HG03378 (cell line): ENCODE measurements around the gene CT55.
"Not testable (repeated sequence)": the region's sequence is repeated elsewhere in the genome, so short reads cannot be mapped to it uniquely, and the experiment has no call there.

ENCODE experiments used
- ATAC-seq: cut with Tn5 transposase; IDR thresholded peaks from one replicate; pipeline ENCODE4 v1.9.1; 2021; ENCODE audit warnings: mild to moderate bottlenecking, moderate library complexity; ENCODE audit not compliant: unreplicated experiment

Gene CT55

DNA sequence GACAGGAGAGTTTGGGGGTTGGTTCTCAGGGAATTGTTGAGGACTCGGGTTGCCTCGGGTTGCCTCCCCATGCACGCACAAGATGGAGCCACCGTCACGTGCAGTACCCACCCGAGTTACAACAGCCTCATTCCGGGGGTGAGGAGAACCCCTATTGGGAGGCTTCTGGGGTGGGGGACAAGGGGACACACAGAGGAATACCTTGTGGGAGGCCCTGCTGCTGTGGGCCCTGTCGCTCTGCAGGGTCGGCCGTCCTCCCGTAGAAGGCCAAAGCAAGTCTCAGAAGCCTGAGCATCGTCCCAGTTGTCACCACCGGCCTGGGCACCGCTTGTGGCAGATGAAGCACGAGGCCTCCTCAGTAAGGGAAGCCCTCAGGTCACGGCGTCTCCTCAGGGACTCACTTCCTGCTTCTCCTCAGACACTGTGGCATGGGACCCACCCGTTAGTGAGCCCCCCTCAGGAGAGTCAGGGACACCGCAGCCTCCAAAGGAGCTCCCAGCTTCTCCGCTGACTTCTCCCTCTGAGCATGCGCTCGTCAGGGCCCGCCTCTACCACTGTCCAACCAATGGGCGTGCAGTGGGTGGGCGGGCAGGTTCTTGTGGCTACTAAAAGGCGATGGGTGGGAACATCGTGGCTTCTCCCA, at the start of gene CT55:
Gene CT55, minus strand, starts transcription at position 522 of the 643 bp plus-strand sequence. Its CDS starts 227 bp downstream, at position 295.
- no peak for ATAC-seq

- peak; percentile 78 for ATAC-seq
Observed at GRCh38 chrX:135213200-135213844, 42.1 kb upstream of the CT55 start.

- ATAC-seq = not testable (repeated sequence)
Observed at GRCh38 chrX:135206427-135206826, 35.2 kb upstream of the CT55 start.

- ATAC-seq = no peak
Observed at GRCh38 chrX:135200297-135200696, 29.1 kb upstream of the CT55 start.

DNA sequence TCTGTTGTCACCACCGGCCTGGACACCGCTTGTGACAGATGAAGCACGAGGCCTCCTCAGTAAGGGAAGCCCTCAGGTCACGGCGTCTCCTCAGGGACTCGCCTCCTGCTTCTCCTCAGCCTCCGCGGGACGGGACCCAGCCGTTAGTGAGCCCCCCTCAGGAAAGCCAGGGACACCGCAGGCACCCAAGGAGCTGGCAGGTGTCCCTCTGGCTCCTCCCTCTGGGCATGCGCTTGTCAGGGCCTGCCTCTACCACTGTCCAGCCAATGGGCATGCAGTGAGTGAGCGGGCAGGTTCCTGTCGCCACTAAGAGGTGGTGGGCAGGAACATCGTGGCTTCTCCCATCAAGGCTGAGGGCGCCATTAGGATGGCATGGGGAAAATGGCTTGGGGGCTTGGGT, 23.5 kb upstream of the CT55 start:
- no peak for ATAC-seq

- ATAC-seq = no peak
Observed at GRCh38 chrX:135193740-135194139, 22.5 kb upstream of the CT55 start.

GRCh38 chrX:135191838-135192237, 20.6 kb upstream of the CT55 start:
- no peak for ATAC-seq

GRCh38 chrX:135185795-135186443, 14.7 kb upstream of the CT55 start:
- ATAC-seq = peak; percentile 83

GRCh38 chrX:135178636-135179035, 7.4 kb upstream of the CT55 start:
- no peak for ATAC-seq

DNA sequence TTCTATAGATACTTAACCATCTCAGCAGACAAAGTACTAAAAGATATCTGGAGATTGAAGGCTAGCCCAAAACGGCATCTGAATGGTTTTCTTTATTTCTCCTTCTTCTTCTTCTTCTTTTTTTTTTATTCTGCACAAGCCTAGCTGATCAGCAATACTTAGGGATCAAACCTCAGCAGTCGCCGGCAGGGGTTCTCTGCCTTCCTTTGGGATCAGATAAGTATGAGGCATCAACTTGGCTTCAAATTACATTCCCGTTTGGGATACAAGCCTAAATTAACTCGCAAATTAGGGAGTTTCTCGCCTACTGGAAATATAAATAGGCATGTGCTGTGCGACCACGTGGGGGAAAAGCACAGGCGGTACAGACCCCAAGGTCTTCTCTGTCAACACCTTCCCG, 730 bp downstream of the CT55 start:
- no peak for ATAC-seq

- not testable (repeated sequence) for ATAC-seq
Observed at GRCh38 chrX:135169534-135169933, 1.7 kb downstream of the CT55 start.

DNA sequence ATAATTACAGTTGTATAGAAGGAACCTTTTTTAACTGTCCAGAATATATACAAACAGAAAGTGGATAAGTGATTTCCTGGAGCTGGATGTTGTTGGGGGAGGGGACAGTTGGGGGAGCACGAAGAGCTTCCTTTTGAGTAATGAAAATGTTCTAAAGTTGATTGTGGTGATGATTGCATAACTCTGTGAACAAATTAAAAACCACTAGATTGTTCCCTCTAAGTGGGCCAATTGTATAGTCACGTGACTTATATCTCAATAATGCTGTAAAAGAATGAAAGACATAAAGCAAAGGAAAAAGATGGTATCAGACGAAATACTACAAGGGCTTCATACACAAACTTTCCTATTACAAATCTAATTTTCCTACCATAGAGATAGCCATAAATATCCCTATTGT, 2.7 kb downstream of the CT55 start:
- ATAC-seq = no peak

DNA sequence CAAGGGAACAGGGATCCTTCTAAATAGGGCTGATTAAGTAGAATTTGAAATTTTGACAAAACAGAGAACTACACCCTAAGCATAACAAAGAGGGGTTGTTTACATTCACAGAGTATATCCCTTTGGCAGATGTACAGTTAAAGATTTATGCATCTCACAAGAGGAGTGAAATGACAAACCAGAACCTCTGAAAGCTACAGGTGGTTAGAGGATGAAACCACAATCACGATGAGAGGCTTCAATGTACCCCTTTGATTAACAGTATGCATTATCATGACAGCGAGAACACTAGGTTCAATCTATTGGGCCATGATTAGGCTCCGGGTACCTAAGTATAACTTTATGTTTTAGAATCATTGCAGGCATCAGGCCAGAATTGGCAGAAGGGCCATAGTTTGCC, 16.5 kb downstream of the CT55 start:
- ATAC-seq = not testable (repeated sequence)

DNA sequence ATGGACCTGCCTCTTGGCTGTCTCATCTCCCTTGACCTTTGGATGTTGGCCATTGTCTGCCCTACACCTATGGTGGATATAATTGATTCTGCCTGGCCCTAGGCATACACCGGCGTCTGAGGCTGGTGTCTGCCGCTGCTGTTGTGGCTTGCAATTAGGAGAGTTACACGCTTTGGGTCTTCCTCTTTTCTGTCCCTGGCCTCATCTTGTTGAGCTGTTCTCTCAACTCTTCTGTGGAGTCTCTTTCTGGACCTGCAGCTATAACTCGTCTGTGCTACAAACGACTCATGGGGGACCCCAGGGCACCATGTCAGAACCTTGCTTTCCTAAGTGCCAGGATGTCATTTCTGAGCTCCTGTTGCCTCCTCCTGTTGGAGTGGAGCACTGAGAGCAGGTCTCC, 45.1 kb downstream of the CT55 start:
- not testable (repeated sequence) for ATAC-seq

GRCh38 chrX:135120056-135120576, 51.1 kb downstream of the CT55 start, which contains the start of gene ETDB:
Gene ETDB (minus strand): TSS chrX:135120526. CDS start chrX:135119261, 1,265 bp downstream.
- ATAC-seq = not testable (repeated sequence)

GRCh38 chrX:135116064-135116463, 55.1 kb downstream of the CT55 start:
- ATAC-seq = not testable (repeated sequence)

GRCh38 chrX:135114392-135114791, 56.8 kb downstream of the CT55 start:
- peak; percentile 96 for ATAC-seq

DNA sequence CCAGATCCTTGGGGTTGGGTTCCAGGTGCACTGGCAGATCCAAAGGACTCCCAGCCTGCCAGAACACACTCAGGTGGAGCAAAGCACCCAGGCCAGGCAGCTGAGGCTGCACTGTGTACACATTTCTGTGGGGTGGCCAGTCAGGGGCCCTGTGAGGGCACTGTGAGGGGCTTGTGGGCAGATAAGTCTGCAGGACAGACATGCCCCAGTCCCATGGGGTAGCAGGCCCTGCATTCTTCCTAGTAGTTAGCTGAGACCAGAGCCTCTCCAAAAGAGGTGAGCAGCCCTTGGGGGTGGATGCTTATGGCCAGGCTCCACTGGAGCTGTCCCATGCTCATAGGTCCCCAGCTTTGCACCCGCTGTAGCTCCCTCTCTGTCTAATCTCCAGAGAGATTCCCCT, 58.5 kb downstream of the CT55 start:
- no peak for ATAC-seq

GRCh38 chrX:135112096-135112729, 59.0 kb downstream of the CT55 start:
- no peak for ATAC-seq

DNA sequence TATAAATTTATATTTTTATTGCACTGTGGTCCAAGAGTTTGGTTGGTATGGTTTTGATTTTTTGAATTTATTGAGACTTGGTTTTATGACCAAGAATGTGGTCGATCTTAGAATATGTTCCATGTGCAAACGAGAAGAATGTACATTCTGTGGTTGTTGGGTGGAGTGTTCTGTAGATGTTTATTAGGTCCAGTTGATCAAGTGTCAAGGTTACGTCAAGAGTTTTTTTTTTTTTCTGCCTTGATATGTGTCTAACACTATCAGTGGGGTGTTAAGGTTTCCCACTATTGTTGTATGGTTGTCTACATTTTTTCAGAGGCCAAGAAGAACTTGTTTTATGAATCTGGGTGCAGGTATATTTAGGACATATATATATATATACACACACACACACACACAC, 61.6 kb downstream of the CT55 start:
- no peak for ATAC-seq
